Liver (tissue), 9 donors: ENCODE measurements around the gene SLC12A8. TPM values are rescaled to one million over a fixed set of nuclear protein-coding genes. Genes with fewer than 3 reads are reported as not detected.

Source experiments
- DNase-seq: peaks from one replicate; pipeline ENCODE4 v3.0.0-alpha.2; 2017; ENCODE audit warnings: low spot score
- H3K27ac ChIP-seq, 2 donors: one replicate each; pipeline ENCODE4 v1.7.0; 2013; ENCODE audit warnings: inconsistent platforms in 2 of 2, low read length in 2 of 2, control low read depth in 1 of 2, low read depth in 1 of 2, mild to moderate bottlenecking in 1 of 2
- H3K27me3 ChIP-seq, 4 donors: one replicate each; pipeline versions ENCODE4 v1.6.1 to v1.7.0; 2013; ENCODE audit warnings: low read length in 3 of 4, inconsistent platforms in 1 of 4, mild to moderate bottlenecking in 1 of 4, moderate library complexity in 1 of 4; ENCODE audit not compliant: control insufficient read depth in 4 of 4, insufficient read depth in 4 of 4
- H3K36me3 ChIP-seq, 4 donors: one replicate each; pipeline versions ENCODE4 v1.6.1 to v1.7.0; 2013; ENCODE audit warnings: low read length in 3 of 4, mild to moderate bottlenecking in 3 of 4, low read depth in 1 of 4, moderate library complexity in 1 of 4; ENCODE audit not compliant: control insufficient read depth in 4 of 4, insufficient read depth in 3 of 4
- H3K4me1 ChIP-seq, 4 donors: one replicate each; pipeline versions ENCODE4 v1.6.1 to v1.7.0; 2013; ENCODE audit warnings: low read length in 3 of 4, mild to moderate bottlenecking in 3 of 4, moderate library complexity in 1 of 4; ENCODE audit not compliant: control insufficient read depth in 4 of 4, insufficient read depth in 4 of 4
- H3K4me3 ChIP-seq, 3 donors: one replicate each; pipeline versions ENCODE4 v1.6.1 to v1.7.0; 2013; ENCODE audit warnings: low read length in 3 of 3, control low read depth in 1 of 3, low read depth in 1 of 3, mild to moderate bottlenecking in 1 of 3
- H3K9ac ChIP-seq, 2 donors: one replicate each; pipeline ENCODE4 v1.7.0; 2013; ENCODE audit warnings: low read length in 2 of 2, mild to moderate bottlenecking in 2 of 2, moderate library complexity in 2 of 2, control low read depth in 1 of 2, low read depth in 1 of 2
- H3K9me3 ChIP-seq, 4 donors: one replicate each; pipeline versions ENCODE4 v1.6.1 to v1.7.0; 2013; ENCODE audit warnings: low read length in 3 of 4; ENCODE audit not compliant: control insufficient read depth in 4 of 4
- ATF3 ChIP-seq: IDR thresholded peaks from 2 replicates; pipeline ENCODE4 v1.6.1; 2016; ENCODE audit warnings: antibody characterized with exemption
- CTCF ChIP-seq: fragments of 150-350 bp; IDR thresholded peaks from 2 replicates; pipeline ENCODE4 v1.5.1; 2017; ENCODE audit warnings: improper control_type of control experiment, low read depth, low read length; ENCODE audit not compliant: missing input control
- EGR1 ChIP-seq, 2 donors: IDR thresholded peaks; 2 replicates each; pipeline ENCODE4 v1.6.1; 2016 to 2018; ENCODE audit warnings: antibody characterized with exemption in 2 of 2, low read depth in 2 of 2
- FOXA1 ChIP-seq: IDR thresholded peaks from 2 replicates; pipeline ENCODE4 v1.6.1; 2016; ENCODE audit warnings: antibody characterized with exemption
- FOXA2 ChIP-seq: IDR thresholded peaks from 2 replicates; pipeline ENCODE4 v1.6.1; 2016; ENCODE audit warnings: antibody characterized with exemption
- GABPA ChIP-seq, 2 donors: IDR thresholded peaks in 1 of 2; conservative IDR thresholded peaks in 1 of 2; 2 replicates each; pipeline ENCODE4 v1.6.1; 2016; ENCODE audit warnings: antibody characterized with exemption in 2 of 2, mild to moderate bottlenecking in 1 of 2, moderate library complexity in 1 of 2
- HNF4A ChIP-seq, 2 donors: conservative IDR thresholded peaks; 2 replicates each; pipeline ENCODE4 v1.6.1; 2016; ENCODE audit warnings: antibody characterized with exemption in 2 of 2, mild to moderate bottlenecking in 2 of 2
- HNF4G ChIP-seq: IDR thresholded peaks from 2 replicates; pipeline ENCODE4 v1.6.1; 2016; ENCODE audit warnings: antibody characterized with exemption
- JUND ChIP-seq, 2 donors: IDR thresholded peaks; 2 replicates each; pipeline ENCODE4 v1.6.1; 2016; ENCODE audit warnings: antibody characterized with exemption in 2 of 2
- MAX ChIP-seq: IDR thresholded peaks from 2 replicates; pipeline ENCODE4 v1.6.1; 2016; ENCODE audit warnings: antibody characterized with exemption
- NR2F2 ChIP-seq: IDR thresholded peaks from 2 replicates; pipeline ENCODE4 v1.6.1; 2016; ENCODE audit warnings: antibody characterized with exemption
- RAD21 ChIP-seq, 2 donors: IDR thresholded peaks; 2 replicates each; pipeline ENCODE4 v1.6.1; 2016; ENCODE audit warnings: antibody characterized with exemption in 2 of 2, mild to moderate bottlenecking in 2 of 2
- REST ChIP-seq: IDR thresholded peaks from 2 replicates; pipeline ENCODE4 v1.6.1; 2016; ENCODE audit warnings: antibody characterized with exemption, mild to moderate bottlenecking
- RXRA ChIP-seq, 2 donors: IDR thresholded peaks; 2 replicates each; pipeline ENCODE4 v1.6.1; 2017 to 2018; ENCODE audit warnings: antibody characterized with exemption in 2 of 2, mild to moderate bottlenecking in 1 of 2
- SP1 ChIP-seq: IDR thresholded peaks from 2 replicates; pipeline ENCODE4 v1.6.1; 2018; ENCODE audit warnings: antibody characterized with exemption, mild to moderate bottlenecking
- TAF1 ChIP-seq: conservative IDR thresholded peaks from 2 replicates; pipeline ENCODE4 v1.6.1; 2016; ENCODE audit warnings: antibody characterized with exemption, mild to moderate bottlenecking
- YY1 ChIP-seq: IDR thresholded peaks from 2 replicates; pipeline ENCODE4 v1.6.1; 2016; ENCODE audit warnings: antibody characterized with exemption, mild to moderate bottlenecking
- ZBTB33 ChIP-seq: IDR thresholded peaks from 2 replicates; pipeline ENCODE4 v1.6.1; 2016; ENCODE audit warnings: antibody characterized with exemption
- WGBS: extraction: QIAGEN DNeasy Blood & Tissue Kit; methylation state at CpG from one replicate; pipeline ENCODE4 v1.1.7; 2013; 5-methylcytosine and 5-hydroxymethylcytosine counted together
- polyA plus RNA-seq, 2 donors: library from polyadenylated mRNA; stranded (reverse) in 1 of 2; unstranded in 1 of 2; fragments of 200-250 nt in 1 of 2; fragments of >200 nt in 1 of 2; fragmentation: Nextera tagmentation in 1 of 2; extraction: Ambion mirVana in 1 of 2; gene quantifications; one replicate each; pipeline versions ENCODE4 v1.2.1 to v1.2.3, GENCODE V29; 2013 to 2015
- total RNA-seq, 2 donors: library from RNA; depleted of rRNA; stranded (reverse); fragments of >200 nt; gene quantifications; one replicate each; pipeline ENCODE4 v1.2.3, GENCODE V29; 2014
- donor health status: healthy.
- donor health status: healthy.
- donor health status: healthy.
- donor health status: healthy.
- donor health status: healthy.

Gene SLC12A8
- total and polyA plus RNA-seq, 4 donors: 2.7 to 20.3 (median 5.5) TPM

GRCh38 chr3:125103406-125103805, 109.1 kb downstream of the SLC12A8 start:
- H3K27me3 ChIP-seq: no peaks in the 10 kb centered on the region
- H3K9ac ChIP-seq: no peak overlapping the region
- no peaks in the 10 kb centered on the region for H3K9me3 ChIP-seq
- H3K4me1 ChIP-seq: no peaks in the 10 kb centered on the region
- TF ChIP-seq HNF4A (conservative IDR thresholded peaks at IDR 0.05) (no peak), ATF3 (no peak), HNF4G (no peak), GABPA (IDR thresholded peaks at IDR 0.05 in 1 of 2, conservative IDR thresholded peaks at IDR 0.05 in 1 of 2) (no peak), FOXA1 (no peak), RAD21 (IDR thresholded peaks at IDR 0.05) (no peak), RXRA (IDR thresholded peaks at IDR 0.05) (no peak), CTCF (no peak), MAX (no peak), TAF1 (no peak), EGR1 (IDR thresholded peaks at IDR 0.05; ENCODE audit: low read depth in 2 of 2) (no peak), SP1 (no peak), FOXA2 (no peak), JUND (IDR thresholded peaks at IDR 0.05) (no peak), YY1 (no peak), ZBTB33 (no peak), REST (no peak), NR2F2 (no peak)
- no peak overlapping the region for H3K27ac ChIP-seq
- no peak overlapping the region for H3K4me3 ChIP-seq
- DNase-seq: no peak
- WGBS: 94% methylated on average over 1 of the region's 1 CpG
- no peaks in the 10 kb centered on the region for H3K36me3 ChIP-seq

- no peak for DNase-seq
- Histone ChIP-seq H3K4me3 (no peak overlapping the region), H3K9me3 (no peaks in the 10 kb centered on the region), H3K36me3 (no peaks in the 10 kb centered on the region), H3K4me1 (no peaks in the 10 kb centered on the region), H3K9ac (no peak overlapping the region), H3K27ac (no peak overlapping the region), H3K27me3 (no peaks in the 10 kb centered on the region)
- TF ChIP-seq REST (no peak), ZBTB33 (no peak), MAX (no peak), HNF4A (conservative IDR thresholded peaks at IDR 0.05) (no peak), TAF1 (no peak), ATF3 (no peak), GABPA (IDR thresholded peaks at IDR 0.05 in 1 of 2, conservative IDR thresholded peaks at IDR 0.05 in 1 of 2) (no peak), FOXA2 (no peak), HNF4G (no peak), NR2F2 (no peak)
- 86% methylated on average over 6 of the region's 6 CpGs for WGBS
Observed at GRCh38 chr3:125102470-125102869, 110.1 kb downstream of the SLC12A8 start.
